ENCODE results near the gene ME2. TPM values are rescaled to one million over a fixed set of nuclear protein-coding genes. Genes with fewer than 3 reads are reported as not detected.
"Not testable (repeated sequence)": the region's sequence is repeated elsewhere in the genome, so short reads cannot be mapped to it uniquely, and the experiment has no call there.

ME2 gene
- total RNA-seq, 1 donor from 2014 or later: 54.5 TPM

DNA sequence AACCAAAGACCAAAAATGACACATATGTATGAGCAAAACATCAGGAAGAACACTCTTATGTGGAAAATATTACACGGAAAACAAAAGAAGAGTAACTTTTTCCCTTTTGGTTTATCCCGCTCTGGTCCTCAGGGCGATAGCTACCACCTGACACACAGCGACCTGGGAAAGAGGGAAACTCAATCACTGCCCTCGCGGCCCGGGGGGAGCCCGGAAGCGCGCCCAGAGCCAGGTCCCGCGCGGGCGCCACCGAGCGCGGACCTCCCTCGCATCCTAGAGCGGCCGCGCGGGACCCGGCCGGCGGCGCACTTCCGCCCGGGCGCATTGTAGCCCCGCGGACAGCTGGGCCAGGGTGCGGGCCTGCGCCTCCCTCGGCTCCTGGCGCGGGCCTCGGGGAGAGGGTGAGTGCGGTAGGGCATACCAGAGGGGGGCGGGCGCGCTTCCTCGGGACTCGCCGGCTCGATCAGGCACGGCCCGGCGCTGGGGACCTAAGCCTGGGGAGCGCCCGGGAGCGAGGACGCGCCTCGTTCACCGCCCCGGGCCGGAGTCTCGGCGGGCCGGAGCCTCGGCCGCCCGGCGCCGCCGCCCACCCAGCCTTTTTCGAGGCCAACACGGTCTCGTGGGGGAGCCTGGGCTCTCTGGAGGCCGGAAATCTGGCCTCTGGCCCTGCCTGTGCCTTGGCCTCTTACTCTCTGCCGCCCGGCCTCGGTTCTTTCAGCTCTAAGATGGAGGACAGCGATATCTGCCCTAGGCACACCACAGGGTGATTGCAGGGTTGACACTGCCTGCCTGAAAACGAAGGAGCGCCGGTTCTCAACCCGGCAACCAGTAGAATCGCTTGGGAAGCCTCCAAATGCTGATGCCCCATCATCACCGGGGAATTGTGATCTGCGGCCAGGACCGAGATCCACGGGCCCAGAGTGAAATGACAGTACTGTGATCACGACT is 89.1 kb downstream of the ME2 start, which contains the start of gene ELAC1:
ELAC1 (plus strand) TSS at position 327 of the 948 bp plus-strand sequence. CDS start 6,365 bp downstream, outside the sequence.
- intact Hi-C loops (cut with micrococcal nuclease): no loop called here
- peak within 1 kb of the TSS; percentile 97 for H3K4me3 ChIP-seq
- peak; percentile 78 for DNase-seq
- no peaks in the 10 kb centered on the region for H3K27me3 ChIP-seq (ENCODE audit: low read depth)
- peaks cover 34% of the 10 kb centered on the region for H3K4me1 ChIP-seq
- peak; percentile 23 for TF ChIP-seq CTCF (IDR thresholded peaks at IDR 0.05; ENCODE audit: borderline replicate concordance)
- peak within 1 kb of the TSS; percentile 99 for H3K27ac ChIP-seq (replicated peaks)
- no peaks in the 10 kb centered on the region for H3K36me3 ChIP-seq
- H3K9me3 ChIP-seq (replicated peaks): peaks cover 6% of the 10 kb centered on the region

DNA sequence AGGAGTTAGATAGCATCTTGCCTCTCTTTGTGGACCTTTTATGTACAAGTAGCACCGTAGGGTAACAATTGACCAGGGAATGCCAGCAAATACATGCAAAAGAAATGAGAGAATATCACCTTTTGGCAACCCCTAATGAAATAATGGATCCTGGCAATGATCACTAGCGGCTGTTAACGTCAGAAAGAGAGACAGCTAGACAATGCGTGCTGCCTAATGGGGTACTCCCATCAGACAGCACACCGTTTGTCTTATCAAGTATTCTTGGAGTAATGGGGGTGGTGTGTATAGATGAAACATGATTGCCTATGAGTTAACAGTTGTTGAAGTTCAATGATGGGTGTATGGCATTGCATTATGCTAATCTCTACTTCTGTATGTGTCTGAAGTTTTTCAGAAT is 90.5 kb downstream of the ME2 start:
- intact Hi-C loops (cut with micrococcal nuclease): no loop called here
- no peak for TF ChIP-seq CTCF (IDR thresholded peaks at IDR 0.05; ENCODE audit: borderline replicate concordance)
- Histone ChIP-seq H3K36me3 (peaks cover 3% of the 10 kb centered on the region), H3K27ac (replicated peaks) (peak overlapping the region; percentile 99), H3K9me3 (replicated peaks) (no peaks in the 10 kb centered on the region), H3K4me1 (peaks cover 43% of the 10 kb centered on the region), H3K27me3 (ENCODE audit: low read depth) (no peaks in the 10 kb centered on the region), H3K4me3 (peak overlapping the region; percentile 97)
- no peak for DNase-seq

DNA sequence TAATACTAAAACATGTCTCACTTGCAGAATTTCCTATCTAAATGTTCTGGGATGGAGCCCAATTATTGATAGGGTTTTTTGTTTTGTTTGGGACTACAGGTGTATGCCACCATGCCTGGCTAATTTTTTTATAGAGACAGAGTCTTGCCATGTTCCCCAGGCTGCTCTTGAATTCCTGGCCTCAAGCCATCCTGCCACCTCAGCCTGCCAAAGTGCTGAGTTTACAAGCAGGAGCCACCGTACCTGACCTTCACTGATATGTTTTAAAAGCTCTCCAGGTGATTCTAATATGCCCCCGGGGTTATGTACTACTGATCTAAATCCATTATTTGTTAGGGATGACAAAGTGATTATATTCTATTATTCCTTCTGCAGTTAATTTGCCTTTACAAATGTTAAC is 91.1 kb downstream of the ME2 start:
- H3K27ac ChIP-seq (replicated peaks): peak overlapping the region; percentile 99
- TF ChIP-seq CTCF (IDR thresholded peaks at IDR 0.05; ENCODE audit: borderline replicate concordance): no peak
- H3K9me3 ChIP-seq (replicated peaks): no peaks in the 10 kb centered on the region
- peak; percentile 42 for DNase-seq
- peaks cover 8% of the 10 kb centered on the region for H3K36me3 ChIP-seq
- no peaks in the 10 kb centered on the region for H3K27me3 ChIP-seq (ENCODE audit: low read depth)
- H3K4me1 ChIP-seq: peaks cover 43% of the 10 kb centered on the region
- intact Hi-C loops (cut with micrococcal nuclease): loop anchor here (10.0 kb wide), 1 partner anchor 55 kb away; no protein-coding TSS in a partner anchor
- H3K4me3 ChIP-seq: no peak overlapping the region

GRCh38 chr18:50972404-50972803 is 93.5 kb downstream of the ME2 start:
- H3K4me3 ChIP-seq; H3K27ac ChIP-seq (replicated peaks); H3K27me3 ChIP-seq (ENCODE audit: low read depth); H3K9me3 ChIP-seq (replicated peaks); DNase-seq: not testable (repeated sequence)
- intact Hi-C loops (cut with micrococcal nuclease): loop anchor here (10.0 kb wide), 1 partner anchor 52 kb away; no protein-coding TSS in a partner anchor
- H3K4me1 ChIP-seq: peaks cover 41% of the 10 kb centered on the region
- H3K36me3 ChIP-seq: peaks cover 32% of the 10 kb centered on the region

GRCh38 chr18:50973367-50974126 is 94.6 kb downstream of the ME2 start:
- Histone ChIP-seq H3K27ac (replicated peaks) (no peak overlapping the region), H3K36me3 (peaks cover 44% of the 10 kb centered on the region), H3K4me3 (no peak overlapping the region), H3K9me3 (replicated peaks) (no peaks in the 10 kb centered on the region), H3K4me1 (peaks cover 32% of the 10 kb centered on the region), H3K27me3 (ENCODE audit: low read depth) (no peaks in the 10 kb centered on the region)
- no peak for DNase-seq
- TF ChIP-seq CTCF (IDR thresholded peaks at IDR 0.05; ENCODE audit: borderline replicate concordance): no peak
- intact Hi-C loops (cut with micrococcal nuclease): loop anchor here (10.0 kb wide), 1 partner anchor 51 kb away; no protein-coding TSS in a partner anchor
